Ishikawa (cell line): ENCODE results near the gene CAMTA1.

Experiments
- CEBPB ChIP-seq: IDR thresholded peaks from 2 replicates; pipeline ENCODE4 v1.6.1; 2012
- MAX ChIP-seq: IDR thresholded peaks from 2 replicates; pipeline ENCODE4 v1.6.1; 2012
- RAD21 ChIP-seq: IDR thresholded peaks from 2 replicates; pipeline ENCODE4 v1.6.1; 2012; ENCODE audit warnings: low read depth
- REST ChIP-seq: IDR thresholded peaks from 2 replicates; pipeline ENCODE4 v1.6.1; 2012; ENCODE audit warnings: low read depth, mild to moderate bottlenecking
- TAF1 ChIP-seq: IDR thresholded peaks from 2 replicates; pipeline ENCODE4 v1.6.1; 2012; ENCODE audit warnings: low read depth, mild to moderate bottlenecking
- ZBTB7A ChIP-seq: IDR thresholded peaks from 2 replicates; pipeline ENCODE4 v1.6.1; 2012; ENCODE audit warnings: low read depth

GRCh38 chr1:7625401-7625800 lies 840.1 kb downstream of the CAMTA1 start:
- TF ChIP-seq RAD21 (no peak), REST (no peak), TAF1 (no peak), MAX (no peak), CEBPB (no peak), ZBTB7A (no peak)
